Esophagus squamous epithelium (tissue), 4 donors: Measurements from ENCODE around the gene PAFAH2.

Source experiments
- POLR2A ChIP-seq, 4 donors: fragments of 450-650 bp; IDR thresholded peaks; one replicate each; pipeline ENCODE4 v1.6.1; 2017; ENCODE audit warnings: antibody characterized with exemption in 4 of 4, mild to moderate bottlenecking in 4 of 4, moderate library complexity in 3 of 4
- TF ChIP-seq, protein P1 (sequence below), 6 experiments: fragments of 450-650 bp in 4 of 6; fragments of 200-600 bp in 2 of 6; sonication (generic) in 2 of 6; IDR thresholded peaks; one replicate each; pipeline ENCODE4 v1.5.1; 2016 to 2019; ENCODE audit warnings: antibody characterized with exemption in 6 of 6, mild to moderate bottlenecking in 4 of 6, moderate library complexity in 4 of 6

DNA sequence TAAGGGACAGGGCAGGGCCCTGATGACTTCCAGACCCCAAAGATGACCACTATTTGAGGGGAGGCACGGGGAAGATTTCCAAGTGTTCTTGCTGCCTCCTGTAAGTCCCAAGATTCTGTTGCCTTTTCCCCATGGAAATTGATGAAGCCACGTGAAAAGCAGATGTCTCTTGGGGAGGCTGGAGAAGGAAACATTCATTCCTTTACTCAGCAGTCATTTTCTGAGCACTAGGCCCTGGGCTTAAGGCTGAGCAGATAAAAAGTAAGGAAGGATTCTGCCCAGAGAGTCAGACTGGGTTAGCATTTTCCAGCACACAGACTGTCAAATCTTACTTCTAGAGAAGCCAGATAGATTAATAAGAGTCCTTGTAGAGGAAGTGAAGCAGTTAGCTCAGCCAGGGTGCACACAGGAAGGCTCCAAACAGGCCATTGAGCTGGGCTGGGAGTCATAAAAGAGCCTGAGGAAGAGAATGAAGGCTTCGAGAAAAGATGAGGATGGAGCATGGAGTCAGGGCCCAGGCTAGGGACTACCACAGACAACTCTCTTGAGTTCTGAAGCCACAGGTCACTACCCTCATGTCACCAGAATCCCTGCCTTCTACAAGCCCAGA, 33.9 kb upstream of the PAFAH2 start:
- TF ChIP-seq POLR2A (IDR thresholded peaks at IDR 0.05) = no peak
- TF ChIP-seq, protein P1, sequence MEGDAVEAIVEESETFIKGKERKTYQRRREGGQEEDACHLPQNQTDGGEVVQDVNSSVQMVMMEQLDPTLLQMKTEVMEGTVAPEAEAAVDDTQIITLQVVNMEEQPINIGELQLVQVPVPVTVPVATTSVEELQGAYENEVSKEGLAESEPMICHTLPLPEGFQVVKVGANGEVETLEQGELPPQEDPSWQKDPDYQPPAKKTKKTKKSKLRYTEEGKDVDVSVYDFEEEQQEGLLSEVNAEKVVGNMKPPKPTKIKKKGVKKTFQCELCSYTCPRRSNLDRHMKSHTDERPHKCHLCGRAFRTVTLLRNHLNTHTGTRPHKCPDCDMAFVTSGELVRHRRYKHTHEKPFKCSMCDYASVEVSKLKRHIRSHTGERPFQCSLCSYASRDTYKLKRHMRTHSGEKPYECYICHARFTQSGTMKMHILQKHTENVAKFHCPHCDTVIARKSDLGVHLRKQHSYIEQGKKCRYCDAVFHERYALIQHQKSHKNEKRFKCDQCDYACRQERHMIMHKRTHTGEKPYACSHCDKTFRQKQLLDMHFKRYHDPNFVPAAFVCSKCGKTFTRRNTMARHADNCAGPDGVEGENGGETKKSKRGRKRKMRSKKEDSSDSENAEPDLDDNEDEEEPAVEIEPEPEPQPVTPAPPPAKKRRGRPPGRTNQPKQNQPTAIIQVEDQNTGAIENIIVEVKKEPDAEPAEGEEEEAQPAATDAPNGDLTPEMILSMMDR (IDR thresholded peaks at IDR 0.05) = no peak
